Astrocyte of the spinal cord (primary cell): ENCODE measurements around the gene LMAN2.

Experiments used
- DNase-seq: peaks from one replicate; pipeline ENCODE4 v3.0.0; 2011; ENCODE audit warnings: low read depth, low spot score
- H3K4me3 ChIP-seq: 2 replicates; pipeline ENCODE4 v1.5.1; 2011; ENCODE audit warnings: low read depth, mild to moderate bottlenecking, low read length, moderate library complexity
- CTCF ChIP-seq: IDR thresholded peaks from 2 replicates; pipeline ENCODE4 v1.5.1; 2012; ENCODE audit warnings: low read depth, mild to moderate bottlenecking, low read length, inconsistent platforms
- in situ Hi-C: cut with HindIII; loops from 2 replicates; pipeline ENCODE4 v1.10.0; 2017; ENCODE audit warnings: low sequenced_read_pairs

The LMAN2 gene

GRCh38 chr5:177386542-177386941, 35.1 kb upstream of the LMAN2 start:
- in situ Hi-C loops = no loop called here
- TF ChIP-seq CTCF = no peak

GRCh38 chr5:177385720-177386119, 34.3 kb upstream of the LMAN2 start:
- DNase-seq = no peak
- H3K4me3 ChIP-seq = no peak overlapping the region
- TF ChIP-seq CTCF = no peak
- in situ Hi-C loops = no loop called here

More at GRCh38 chr5:177386542-177386941, 35.1 kb upstream of the LMAN2 start:
- no peak for DNase-seq
- H3K4me3 ChIP-seq = no peak overlapping the region

GRCh38 chr5:177384134-177384533, 32.7 kb upstream of the LMAN2 start, which contains the start of gene SLC34A1:
SLC34A1 (plus strand) TSS chr5:177384434; CDS start chr5:177385742, 1,308 bp downstream.
- in situ Hi-C loops = no loop called here
- no peak within 1 kb of the TSS for H3K4me3 ChIP-seq
- no peak for TF ChIP-seq CTCF
- DNase-seq = no peak

GRCh38 chr5:177383181-177383580, 31.7 kb upstream of the LMAN2 start:
- no peak overlapping the region for H3K4me3 ChIP-seq
- in situ Hi-C loops = no loop called here
- no peak for DNase-seq
- no peak for TF ChIP-seq CTCF

- TF ChIP-seq CTCF = peak; percentile 46
- in situ Hi-C loops = no loop called here
- no peak overlapping the region for H3K4me3 ChIP-seq
Measured at GRCh38 chr5:177382423-177383029, 31.1 kb upstream of the LMAN2 start.

GRCh38 chr5:177380805-177381126, 29.3 kb upstream of the LMAN2 start:
- in situ Hi-C loops = no loop called here
- no peak for TF ChIP-seq CTCF
- no peak for DNase-seq
- H3K4me3 ChIP-seq = no peak overlapping the region

More at GRCh38 chr5:177382423-177383029, 31.1 kb upstream of the LMAN2 start:
- peak; percentile 23 for DNase-seq
